Stimulated activated naive B cell treated with anti-CD40 and anti-IgM and Interleukin-4, amounts not matched to agents 10 μg/mL and 1 μg/mL and 100 μg/mL, for 72 hours (primary cell): ENCODE measurements around the gene GNAT3.

Experiments used
- ATAC-seq, 2 donors: fragments of 150-1000 bp; cut with Tn5 transposase; replicated peaks; 2 replicates each; pipeline ENCODE4 v1.10.0; 2021; ENCODE audit warnings: moderate library complexity in 1 of 2
- DNase-seq: peaks from one replicate; pipeline ENCODE4 v3.0.0; 2021
- H3K27ac Mint-ChIP-seq: one replicate; pipeline ENCODE4 v1.8.0; 2022; ENCODE audit warnings: mild to moderate bottlenecking, mixed read lengths
- H3K27me3 Mint-ChIP-seq, 2 donors: one replicate each; pipeline ENCODE4 v1.8.0; 2022; ENCODE audit warnings: mixed read lengths in 2 of 2
- H3K36me3 Mint-ChIP-seq, 2 donors: one replicate each; pipeline ENCODE4 v1.8.0; 2022; ENCODE audit warnings: mixed read lengths in 2 of 2, mild to moderate bottlenecking in 1 of 2
- H3K4me1 Mint-ChIP-seq, 2 donors: one replicate each; pipeline ENCODE4 v1.8.0; 2022; ENCODE audit warnings: mixed read lengths in 2 of 2, mild to moderate bottlenecking in 1 of 2
- H3K4me3 Mint-ChIP-seq, 2 donors: one replicate each; pipeline ENCODE4 v1.8.0; 2022; ENCODE audit warnings: mild to moderate bottlenecking in 2 of 2, mixed read lengths in 2 of 2, moderate library complexity in 1 of 2
- H3K9me3 Mint-ChIP-seq, 2 donors: one replicate each; pipeline ENCODE4 v1.8.0; 2022; ENCODE audit warnings: mixed read lengths in 2 of 2, mild to moderate bottlenecking in 1 of 2

The GNAT3 gene

GRCh38 chr7:80524693-80525092 is 12.8 kb upstream of the GNAT3 start:
- H3K27me3 Mint-ChIP-seq, result no peaks in the 10 kb centered on the region
- no peaks in the 10 kb centered on the region for H3K4me1 Mint-ChIP-seq
- peaks cover 0 to 2% of the 10 kb centered on the region in 2 donors for H3K9me3 Mint-ChIP-seq
- ATAC-seq, result no peak
- DNase-seq, result no peak
- H3K27ac Mint-ChIP-seq, result no peak overlapping the region
- H3K4me3 Mint-ChIP-seq, result no peak overlapping the region
- no peaks in the 10 kb centered on the region for H3K36me3 Mint-ChIP-seq

DNA sequence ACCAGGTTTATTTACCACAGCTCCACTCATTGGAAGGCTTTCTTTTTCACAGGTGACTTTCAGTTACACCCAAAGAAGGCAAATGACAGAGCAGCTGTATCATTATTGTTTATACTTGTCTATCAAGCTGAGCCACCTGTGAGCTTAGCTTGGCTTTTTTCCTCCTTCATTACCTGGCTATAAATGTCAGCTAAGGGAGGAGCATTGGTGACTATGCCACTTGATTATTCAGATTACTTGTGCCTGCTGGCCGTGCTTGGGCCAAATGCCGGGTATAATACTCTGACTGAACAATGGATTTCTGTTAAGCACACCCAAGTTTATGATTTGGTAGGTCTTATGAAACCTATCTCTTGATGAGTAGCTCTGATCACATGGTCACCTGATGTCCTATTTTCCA is 9.9 kb upstream of the GNAT3 start:
- H3K4me1 Mint-ChIP-seq, result peaks cover 4 to 6% of the 10 kb centered on the region in 2 donors
- H3K27ac Mint-ChIP-seq, result no peak overlapping the region
- H3K36me3 Mint-ChIP-seq, result no peaks in the 10 kb centered on the region
- no peak for DNase-seq
- no peak overlapping the region for H3K4me3 Mint-ChIP-seq
- no peaks in the 10 kb centered on the region for H3K9me3 Mint-ChIP-seq
- H3K27me3 Mint-ChIP-seq, result no peaks in the 10 kb centered on the region
- ATAC-seq, result no peak

GRCh38 chr7:80520199-80520598 is 8.3 kb upstream of the GNAT3 start:
- Mint-ChIP-seq H3K4me1 (peaks cover 4 to 6% of the 10 kb centered on the region in 2 donors), H3K27ac (no peak overlapping the region), H3K36me3 (no peaks in the 10 kb centered on the region), H3K9me3 (no peaks in the 10 kb centered on the region), H3K27me3 (no peaks in the 10 kb centered on the region), H3K4me3 (no peak overlapping the region)
- ATAC-seq, result no peak
- no peak for DNase-seq

DNA sequence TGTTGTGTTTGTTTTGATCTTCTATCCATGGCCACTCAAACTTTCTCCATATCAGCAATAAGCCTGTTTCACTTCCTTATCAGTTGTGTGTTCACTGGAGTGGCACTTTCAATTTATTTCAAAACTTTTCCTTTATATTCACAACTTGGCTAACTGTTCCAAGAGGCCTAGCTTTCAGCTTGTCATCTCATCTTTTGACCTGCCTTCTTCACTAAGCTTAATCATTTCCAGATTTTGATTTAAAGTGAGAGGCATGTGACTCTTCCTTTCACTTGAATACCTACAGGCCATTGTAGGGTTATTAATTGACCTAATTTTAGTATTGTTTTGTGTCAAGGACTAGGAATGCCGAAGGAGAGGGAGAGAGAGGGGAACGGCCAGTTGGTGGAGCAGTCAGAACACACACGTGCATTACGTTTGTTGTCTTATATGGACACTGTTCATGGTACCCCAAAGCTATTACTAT is 5.5 kb upstream of the GNAT3 start:
- Mint-ChIP-seq H3K4me3 (no peak overlapping the region), H3K4me1 (peaks cover 4 to 6% of the 10 kb centered on the region in 2 donors), H3K36me3 (no peaks in the 10 kb centered on the region), H3K27ac (no peak overlapping the region), H3K9me3 (no peaks in the 10 kb centered on the region), H3K27me3 (no peaks in the 10 kb centered on the region)
- no peak for ATAC-seq
- no peak for DNase-seq

DNA sequence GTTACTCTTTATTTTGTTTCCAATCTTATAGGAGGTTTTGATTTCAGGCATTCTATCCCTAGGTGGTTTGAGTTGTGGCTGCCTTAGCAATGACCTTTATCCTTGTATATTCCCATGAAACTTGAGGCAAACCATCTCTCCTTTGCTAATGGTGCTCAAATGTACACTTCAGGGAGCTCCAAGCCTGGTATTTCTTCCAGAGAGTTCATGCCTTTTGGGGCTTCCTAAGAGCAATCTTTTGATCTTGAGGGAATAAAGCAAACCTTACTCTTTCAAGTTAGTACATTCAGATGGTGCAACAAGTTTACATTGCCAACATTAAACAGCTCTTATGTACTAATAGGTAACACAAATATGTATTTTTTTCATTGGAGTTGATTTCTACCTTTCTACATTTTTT is 3.4 kb upstream of the GNAT3 start:
- Mint-ChIP-seq H3K27ac (no peak overlapping the region), H3K27me3 (no peaks in the 10 kb centered on the region), H3K4me1 (peaks cover 4 to 6% of the 10 kb centered on the region in 2 donors), H3K9me3 (no peaks in the 10 kb centered on the region), H3K4me3 (no peak overlapping the region), H3K36me3 (no peaks in the 10 kb centered on the region)
- DNase-seq (no peak), ATAC-seq (no peak)

DNA sequence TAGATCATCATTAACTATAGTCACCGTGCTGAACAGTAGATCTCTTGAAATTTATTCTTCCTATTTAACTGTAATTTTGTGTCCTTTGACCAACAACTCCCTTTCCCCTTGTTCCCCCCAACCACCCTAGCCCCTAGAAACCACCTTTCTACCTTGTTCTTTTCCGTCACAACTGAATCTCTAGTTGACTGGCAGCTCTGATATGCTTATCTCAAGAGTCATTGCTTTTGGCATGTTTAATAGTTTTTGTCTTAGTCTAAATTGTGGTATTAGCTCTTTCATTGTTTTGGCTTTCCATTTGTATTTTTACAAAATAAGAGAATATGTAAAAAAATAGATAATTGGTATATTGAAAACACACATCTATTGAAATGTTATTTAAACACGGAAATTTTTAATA is 1.8 kb downstream of the GNAT3 start:
- Mint-ChIP-seq H3K4me1 (no peaks in the 10 kb centered on the region), H3K27me3 (peaks cover 0 to under 1% of the 10 kb centered on the region in 2 donors), H3K27ac (no peak overlapping the region), H3K4me3 (no peak overlapping the region), H3K9me3 (no peaks in the 10 kb centered on the region), H3K36me3 (no peaks in the 10 kb centered on the region)
- ATAC-seq, result no peak
- no peak for DNase-seq

DNA sequence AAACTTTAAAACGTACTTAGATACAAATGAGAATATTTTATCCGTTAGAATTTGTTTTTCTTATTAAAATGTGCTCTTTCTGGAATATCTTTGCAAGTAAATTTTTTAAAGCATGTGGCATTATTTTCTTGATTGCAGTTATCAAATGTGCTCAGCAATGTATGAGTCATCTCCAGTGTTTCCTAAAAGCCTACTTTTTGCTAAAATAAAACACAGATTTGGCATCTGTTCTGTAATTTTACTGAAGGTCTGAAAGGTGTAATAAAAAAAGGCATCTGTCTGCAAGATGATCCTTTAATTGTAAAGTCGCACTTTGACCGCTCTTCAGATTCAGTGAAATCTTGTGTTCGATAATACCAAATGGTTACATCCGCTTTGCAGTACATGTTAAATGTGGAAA is 3.4 kb downstream of the GNAT3 start:
- no peak overlapping the region for H3K4me3 Mint-ChIP-seq
- no peaks in the 10 kb centered on the region for H3K36me3 Mint-ChIP-seq
- no peak for ATAC-seq
- H3K9me3 Mint-ChIP-seq, result no peaks in the 10 kb centered on the region
- no peaks in the 10 kb centered on the region for H3K4me1 Mint-ChIP-seq
- H3K27ac Mint-ChIP-seq, result no peak overlapping the region
- peaks cover 0 to 16% of the 10 kb centered on the region in 2 donors for H3K27me3 Mint-ChIP-seq
- DNase-seq, result no peak

GRCh38 chr7:80505900-80506500 is 5.9 kb downstream of the GNAT3 start:
- H3K36me3 Mint-ChIP-seq, result no peaks in the 10 kb centered on the region
- DNase-seq, result no peak
- H3K27me3 Mint-ChIP-seq, result peaks cover 0 to 16% of the 10 kb centered on the region in 2 donors
- no peak overlapping the region for H3K27ac Mint-ChIP-seq
- H3K4me1 Mint-ChIP-seq, result no peaks in the 10 kb centered on the region
- no peak for ATAC-seq
- H3K9me3 Mint-ChIP-seq, result no peaks in the 10 kb centered on the region
- H3K4me3 Mint-ChIP-seq, result no peak overlapping the region

DNA sequence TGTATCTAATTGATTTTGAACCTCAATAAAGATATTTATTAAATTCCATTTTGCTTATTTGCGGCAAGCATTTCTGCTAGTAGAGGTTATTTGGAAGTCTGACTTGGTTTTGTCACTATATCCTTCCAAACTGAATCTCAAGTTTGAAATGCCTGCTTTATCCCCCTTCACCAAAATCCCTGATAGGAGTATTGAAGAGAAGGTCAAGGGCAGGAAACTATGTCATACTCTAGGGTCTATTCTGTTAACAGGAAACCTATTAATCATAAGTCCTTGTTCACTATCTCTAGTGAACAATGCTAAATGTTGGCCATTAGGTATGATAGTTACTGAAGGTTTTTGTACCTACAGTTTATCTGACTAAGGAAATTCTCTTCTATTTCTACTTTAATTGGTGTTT is 11.5 kb downstream of the GNAT3 start:
- Mint-ChIP-seq H3K27me3 (peaks cover 0 to 16% of the 10 kb centered on the region in 2 donors), H3K36me3 (no peaks in the 10 kb centered on the region), H3K4me1 (no peaks in the 10 kb centered on the region), H3K4me3 (no peak overlapping the region), H3K27ac (no peak overlapping the region), H3K9me3 (no peaks in the 10 kb centered on the region)
- ATAC-seq, result no peak
- no peak for DNase-seq

DNA sequence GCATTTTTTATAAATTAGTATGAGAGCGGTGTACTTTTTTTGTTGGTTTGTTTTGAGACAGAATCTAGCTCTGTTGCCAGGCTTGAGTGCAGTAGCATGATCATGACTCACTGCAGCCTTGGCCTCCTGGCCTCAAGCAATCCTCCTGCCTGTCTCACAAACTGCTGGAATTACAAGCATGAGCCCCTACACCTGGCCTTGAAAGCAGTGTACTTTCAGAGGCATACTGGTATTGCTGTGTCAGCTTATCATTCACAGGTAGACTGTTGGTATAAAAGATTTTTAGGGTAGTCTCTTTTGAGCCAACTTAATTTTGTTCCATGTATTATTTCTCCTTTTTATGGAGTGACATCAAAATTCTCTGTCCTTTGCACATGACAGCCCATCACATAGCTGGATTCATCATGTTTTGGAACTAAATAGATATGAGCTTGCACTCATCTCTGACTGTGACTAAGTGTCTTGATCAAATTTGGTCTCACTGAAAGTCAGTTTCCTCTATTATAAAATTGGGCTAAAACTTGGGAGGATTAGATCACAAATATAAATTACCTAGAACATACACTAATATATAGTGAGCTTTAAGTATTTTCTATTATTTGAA is 12.4 kb downstream of the GNAT3 start:
- ATAC-seq (no peak), DNase-seq (no peak)
- Mint-ChIP-seq H3K4me3 (no peak overlapping the region), H3K27me3 (peaks cover 0 to 9% of the 10 kb centered on the region in 2 donors), H3K4me1 (no peaks in the 10 kb centered on the region), H3K36me3 (no peaks in the 10 kb centered on the region), H3K27ac (no peak overlapping the region), H3K9me3 (no peaks in the 10 kb centered on the region)

- Mint-ChIP-seq H3K36me3 (no peaks in the 10 kb centered on the region), H3K9me3 (no peaks in the 10 kb centered on the region), H3K4me3 (no peak overlapping the region), H3K4me1 (no peaks in the 10 kb centered on the region), H3K27ac (no peak overlapping the region), H3K27me3 (peaks cover 0 to 3% of the 10 kb centered on the region in 2 donors)
- DNase-seq (no peak), ATAC-seq (no peak)
Observed at GRCh38 chr7:80498481-80499349, 13.1 kb downstream of the GNAT3 start.

DNA sequence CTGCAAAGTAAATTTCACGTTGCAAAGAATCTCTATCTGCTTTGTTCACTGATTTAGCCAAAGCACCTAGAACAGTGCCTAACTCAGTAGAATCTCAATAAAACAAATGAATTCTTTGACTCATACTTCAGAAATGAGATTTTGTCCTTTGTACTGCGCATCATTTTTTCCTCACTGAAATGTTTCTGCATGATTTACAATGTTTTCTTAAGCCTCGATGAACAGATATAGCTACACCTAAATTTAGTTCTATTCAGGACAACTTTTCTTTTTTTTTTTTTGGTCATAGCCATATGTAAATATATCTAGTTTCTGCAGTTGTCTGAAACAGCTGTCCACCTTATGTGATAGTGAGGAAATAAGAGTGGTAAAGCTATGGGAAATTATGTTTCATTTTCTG is 15.3 kb downstream of the GNAT3 start:
- Mint-ChIP-seq H3K36me3 (no peaks in the 10 kb centered on the region), H3K4me1 (no peaks in the 10 kb centered on the region), H3K27me3 (no peaks in the 10 kb centered on the region), H3K4me3 (no peak overlapping the region), H3K9me3 (no peaks in the 10 kb centered on the region), H3K27ac (no peak overlapping the region)
- DNase-seq (no peak), ATAC-seq (no peak)

- Mint-ChIP-seq H3K27ac (no peak overlapping the region), H3K4me3 (no peak overlapping the region), H3K4me1 (no peaks in the 10 kb centered on the region), H3K36me3 (no peaks in the 10 kb centered on the region), H3K27me3 (no peaks in the 10 kb centered on the region), H3K9me3 (no peaks in the 10 kb centered on the region)
- ATAC-seq (no peak), DNase-seq (no peak)
Observed at GRCh38 chr7:80493121-80493849, 18.6 kb downstream of the GNAT3 start.

GRCh38 chr7:80491462-80491861 is 20.4 kb downstream of the GNAT3 start:
- Mint-ChIP-seq H3K4me1 (no peaks in the 10 kb centered on the region), H3K9me3 (no peaks in the 10 kb centered on the region), H3K27me3 (no peaks in the 10 kb centered on the region), H3K36me3 (no peaks in the 10 kb centered on the region), H3K4me3 (no peak overlapping the region), H3K27ac (no peak overlapping the region)
- no peak for ATAC-seq
- no peak for DNase-seq
